B cell (primary cell): ENCODE data around the gene LMX1B. TPM values are rescaled to one million over a fixed set of nuclear protein-coding genes. Genes with fewer than 3 reads are reported as not detected.

Experiments used
- ATAC-seq: fragments of 200-7000 bp; cut with Tn5 transposase; one replicate; pipeline ENCODE4 v1.10.0; 2021; ENCODE audit warnings: low read depth, mild to moderate bottlenecking, moderate number of reproducible peaks, moderate library complexity
- CTCF ChIA-PET: fragments of 350-600 bp; sonication (Branson Sonifier 250); formaldehyde crosslinking; loops from one replicate; lab custom pipeline; 2021; ENCODE audit warnings: antibody characterized with exemption, inconsistent platforms; lab: Charles Lee
- POLR2A ChIA-PET: fragments of 350-600 bp; sonication (Branson Sonifier 250); formaldehyde crosslinking; loops from one replicate; lab custom pipeline; 2021; ENCODE audit warnings: antibody characterized with exemption; lab: Charles Lee
- DNase-seq: peaks from one replicate; pipeline ENCODE4 v3.0.0; 2013
- H2AFZ ChIP-seq: 2 replicates; pipeline ENCODE4 v1.6.1; 2012; ENCODE audit warnings: mild to moderate bottlenecking, low read depth, low read length; ENCODE audit not compliant: insufficient read depth, poor library complexity, severe bottlenecking
- H3K27ac ChIP-seq, 2 donors: 1 replicate in 1 of 2; 2 replicates in 1 of 2; pipeline ENCODE4 v1.5.1; 2012 to 2013; ENCODE audit warnings: low read length in 2 of 2, mild to moderate bottlenecking in 2 of 2, moderate library complexity in 1 of 2
- H3K27me3 ChIP-seq, 4 experiments: fragments of 200-600 bp in 1 of 4; sonication (generic) in 1 of 4; replicated peaks in 1 of 4; 1 replicate in 2 of 4; 2 replicates in 2 of 4; pipeline versions ENCODE4 v1.6.1 to v1.7.0; 2013 to 2016; ENCODE audit warnings: low read length in 3 of 4, mild to moderate bottlenecking in 2 of 4, mixed read lengths in 1 of 4, moderate library complexity in 1 of 4; ENCODE audit not compliant: insufficient read depth in 4 of 4, control insufficient read depth in 3 of 4; ENCODE audit errors: control extremely low read depth in 1 of 4
- H3K36me3 ChIP-seq, 2 experiments: replicated peaks in 1 of 2; 1 replicate in 1 of 2; 2 replicates in 1 of 2; pipeline versions ENCODE4 v1.6.1 to v1.7.1; 2013; ENCODE audit warnings: low read length in 1 of 2; ENCODE audit not compliant: insufficient read depth in 2 of 2, control insufficient read depth in 1 of 2; ENCODE audit errors: control extremely low read depth in 1 of 2, extremely low read depth in 1 of 2
- H3K4me1 ChIP-seq, 2 donors: fragments of 200-600 bp in 1 of 2; sonication (generic) in 1 of 2; 1 replicate in 1 of 2; 2 replicates in 1 of 2; pipeline versions ENCODE4 v1.5.1 to v1.6.1; 2013 to 2017; ENCODE audit warnings: low read length in 2 of 2; ENCODE audit not compliant: control insufficient read depth in 2 of 2, insufficient read depth in 2 of 2
- H3K4me2 ChIP-seq: replicated peaks from 2 replicates; pipeline ENCODE3; 2012; ENCODE audit warnings: mild to moderate bottlenecking, low read depth, low read length; ENCODE audit not compliant: poor library complexity, severe bottlenecking
- H3K4me3 ChIP-seq, 5 experiments: fragments of 200-600 bp in 1 of 5; sonication (generic) in 1 of 5; 1 replicate in 3 of 5; 2 replicates in 2 of 5; pipeline versions ENCODE4 v1.5.1 to v1.7.0; 2011 to 2016; ENCODE audit warnings: low read length in 4 of 5, mild to moderate bottlenecking in 4 of 5, low read depth in 2 of 5, control low read depth in 1 of 5, moderate library complexity in 1 of 5; ENCODE audit not compliant: insufficient read depth in 1 of 5; ENCODE audit errors: control extremely low read depth in 1 of 5, extremely low read depth in 1 of 5
- H3K79me2 ChIP-seq: fragments of 200-600 bp; sonication (generic); one replicate; pipeline ENCODE4 v1.6.0; 2016; ENCODE audit warnings: low read length; ENCODE audit not compliant: control insufficient read depth, insufficient read depth
- H3K9ac ChIP-seq: fragments of 200-600 bp; sonication (generic); 2 replicates; pipeline ENCODE4 v1.6.1; 2017; ENCODE audit warnings: mild to moderate bottlenecking, low read length, moderate library complexity
- H3K9me3 ChIP-seq, 3 donors: one replicate each; pipeline versions ENCODE4 v1.6.1 to v1.7.1; 2013; ENCODE audit warnings: low read length in 2 of 3; ENCODE audit not compliant: control insufficient read depth in 2 of 3, insufficient read depth in 1 of 3; ENCODE audit errors: control extremely low read depth in 1 of 3
- H4K20me1 ChIP-seq: 2 replicates; pipeline ENCODE4 v1.6.0; 2012; ENCODE audit warnings: mild to moderate bottlenecking, low read length; ENCODE audit not compliant: insufficient read depth, control insufficient read depth, poor library complexity, severe bottlenecking
- H3K27ac Mint-ChIP-seq: one replicate; pipeline ENCODE4 v1.8.0; 2021; ENCODE audit warnings: mixed read lengths
- H3K27me3 Mint-ChIP-seq: one replicate; pipeline ENCODE4 v1.8.0; 2021; ENCODE audit warnings: mixed read lengths
- H3K4me1 Mint-ChIP-seq: one replicate; pipeline ENCODE4 v1.8.0; 2021; ENCODE audit warnings: mixed read lengths
- H3K4me3 Mint-ChIP-seq: one replicate; pipeline ENCODE4 v1.8.0; 2021; ENCODE audit warnings: mixed read lengths
- H3K9me3 Mint-ChIP-seq: one replicate; pipeline ENCODE4 v1.8.0; 2022; ENCODE audit warnings: mixed read lengths; ENCODE audit not compliant: insufficient read depth
- EZH2 ChIP-seq: IDR thresholded peaks from 2 replicates; pipeline ENCODE4 v1.6.1; 2012; ENCODE audit warnings: borderline replicate concordance, low read depth, mild to moderate bottlenecking, moderate library complexity, low read length; ENCODE audit not compliant: insufficient read depth, poor library complexity, severe bottlenecking
- WGBS: methylation state at CpG from one replicate; pipeline ENCODE4 v1.1.5; 2013; ENCODE audit warnings: missing lambda C conversion rate; ENCODE audit not compliant: insufficient coverage; 5-methylcytosine and 5-hydroxymethylcytosine counted together
- intact Hi-C: fragments of 100-400 bp; cut with micrococcal nuclease; formaldehyde crosslinking; loops from one replicate; pipeline ENCODE4 v1.10.0; 2022
- polyA plus RNA-seq: library from polyadenylated mRNA; depleted of rRNA; stranded (reverse); fragments of >200 nt; gene quantifications from 2 replicates; pipeline ENCODE4 v1.2.3, GENCODE V29; 2012
- total RNA-seq, 2 donors: library from RNA; stranded (reverse); fragments of 120-200 nt in 1 of 2; gene quantifications; 1 replicate in 1 of 2; 2 replicates in 1 of 2; pipeline versions ENCODE4 v1.2.3 to v1.2.4, GENCODE V29; 2013 to 2022
- TF ChIP-seq, protein P1 (sequence below): fragments of 200-600 bp; IDR thresholded peaks from one replicate; pipeline ENCODE4 v1.8.0; 2022; ENCODE audit warnings: antibody characterized with exemption, mild to moderate bottlenecking

The LMX1B gene
- total and polyA plus RNA-seq, 2 donors (not counting 1 experiment from before 2014, with no cell fraction given): not detected

DNA sequence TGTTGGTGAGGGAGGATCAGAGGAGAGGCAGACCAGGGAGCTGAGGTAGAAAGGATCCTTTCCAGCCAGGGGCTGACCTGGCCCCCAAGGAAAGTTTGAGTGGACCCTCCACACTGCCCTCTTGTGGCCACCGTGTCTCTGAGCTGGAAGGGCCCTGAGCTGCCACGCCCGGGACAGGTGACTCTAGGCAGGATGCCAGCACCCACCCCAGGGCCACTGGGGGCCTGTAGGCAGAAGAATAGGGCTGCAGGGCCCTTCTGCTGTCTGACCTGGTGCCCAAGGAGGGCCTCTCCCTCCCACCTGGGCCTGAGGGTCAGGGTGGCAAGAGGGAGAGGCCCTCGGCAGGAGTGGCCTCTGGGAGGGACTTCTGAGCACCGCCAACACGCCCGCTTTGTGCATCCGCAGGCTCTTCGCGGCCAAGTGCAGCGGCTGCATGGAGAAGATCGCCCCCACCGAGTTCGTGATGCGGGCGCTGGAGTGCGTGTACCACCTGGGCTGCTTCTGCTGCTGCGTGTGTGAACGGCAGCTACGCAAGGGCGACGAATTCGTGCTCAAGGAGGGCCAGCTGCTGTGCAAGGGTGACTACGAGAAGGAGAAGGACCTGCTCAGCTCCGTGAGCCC, 76.8 kb downstream of the LMX1B start:
- intact Hi-C loops: loop anchor here (1.0 kb wide), 1 partner anchor 79 kb away; no protein-coding TSS in a partner anchor
- peaks cover 30% of the 10 kb centered on the region for H3K27me3 Mint-ChIP-seq
- H3K27me3 ChIP-seq: peaks cover 0 to 46% (median 2%) of the 10 kb centered on the region in 4 experiments
- H3K27ac ChIP-seq: no peak overlapping the region
- H3K4me3 Mint-ChIP-seq: no peak overlapping the region
- no peaks in the 10 kb centered on the region for H3K9me3 ChIP-seq
- H3K9ac ChIP-seq: no peak overlapping the region
- H3K4me1 ChIP-seq: no peaks in the 10 kb centered on the region
- ChIA-PET POLR2A (no interaction called here), CTCF (interaction anchor here (0.7 to 2.7 kb wide), 20 partner anchors 9 to 192 kb away, joined by 3 to 15 read pairs (median 4); no protein-coding TSS in a partner anchor)
- no peaks in the 10 kb centered on the region for H4K20me1 ChIP-seq
- no peaks in the 10 kb centered on the region for H3K79me2 ChIP-seq
- WGBS: 63% methylated on average over 25 of the region's 25 CpGs
- peak; percentile 60 for ATAC-seq
- no peak overlapping the region for H3K27ac Mint-ChIP-seq
- H2AFZ ChIP-seq: no peak overlapping the region
- no peaks in the 10 kb centered on the region for H3K36me3 ChIP-seq
- no peak overlapping the region for H3K4me3 ChIP-seq
- H3K4me2 ChIP-seq: no peak overlapping the region
- H3K4me1 Mint-ChIP-seq: no peaks in the 10 kb centered on the region
- DNase-seq: peak; percentile 61
- H3K9me3 Mint-ChIP-seq: no peaks in the 10 kb centered on the region
- TF ChIP-seq EZH2: no peak
- TF ChIP-seq, protein P1, sequence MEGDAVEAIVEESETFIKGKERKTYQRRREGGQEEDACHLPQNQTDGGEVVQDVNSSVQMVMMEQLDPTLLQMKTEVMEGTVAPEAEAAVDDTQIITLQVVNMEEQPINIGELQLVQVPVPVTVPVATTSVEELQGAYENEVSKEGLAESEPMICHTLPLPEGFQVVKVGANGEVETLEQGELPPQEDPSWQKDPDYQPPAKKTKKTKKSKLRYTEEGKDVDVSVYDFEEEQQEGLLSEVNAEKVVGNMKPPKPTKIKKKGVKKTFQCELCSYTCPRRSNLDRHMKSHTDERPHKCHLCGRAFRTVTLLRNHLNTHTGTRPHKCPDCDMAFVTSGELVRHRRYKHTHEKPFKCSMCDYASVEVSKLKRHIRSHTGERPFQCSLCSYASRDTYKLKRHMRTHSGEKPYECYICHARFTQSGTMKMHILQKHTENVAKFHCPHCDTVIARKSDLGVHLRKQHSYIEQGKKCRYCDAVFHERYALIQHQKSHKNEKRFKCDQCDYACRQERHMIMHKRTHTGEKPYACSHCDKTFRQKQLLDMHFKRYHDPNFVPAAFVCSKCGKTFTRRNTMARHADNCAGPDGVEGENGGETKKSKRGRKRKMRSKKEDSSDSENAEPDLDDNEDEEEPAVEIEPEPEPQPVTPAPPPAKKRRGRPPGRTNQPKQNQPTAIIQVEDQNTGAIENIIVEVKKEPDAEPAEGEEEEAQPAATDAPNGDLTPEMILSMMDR: peak; percentile 73

DNA sequence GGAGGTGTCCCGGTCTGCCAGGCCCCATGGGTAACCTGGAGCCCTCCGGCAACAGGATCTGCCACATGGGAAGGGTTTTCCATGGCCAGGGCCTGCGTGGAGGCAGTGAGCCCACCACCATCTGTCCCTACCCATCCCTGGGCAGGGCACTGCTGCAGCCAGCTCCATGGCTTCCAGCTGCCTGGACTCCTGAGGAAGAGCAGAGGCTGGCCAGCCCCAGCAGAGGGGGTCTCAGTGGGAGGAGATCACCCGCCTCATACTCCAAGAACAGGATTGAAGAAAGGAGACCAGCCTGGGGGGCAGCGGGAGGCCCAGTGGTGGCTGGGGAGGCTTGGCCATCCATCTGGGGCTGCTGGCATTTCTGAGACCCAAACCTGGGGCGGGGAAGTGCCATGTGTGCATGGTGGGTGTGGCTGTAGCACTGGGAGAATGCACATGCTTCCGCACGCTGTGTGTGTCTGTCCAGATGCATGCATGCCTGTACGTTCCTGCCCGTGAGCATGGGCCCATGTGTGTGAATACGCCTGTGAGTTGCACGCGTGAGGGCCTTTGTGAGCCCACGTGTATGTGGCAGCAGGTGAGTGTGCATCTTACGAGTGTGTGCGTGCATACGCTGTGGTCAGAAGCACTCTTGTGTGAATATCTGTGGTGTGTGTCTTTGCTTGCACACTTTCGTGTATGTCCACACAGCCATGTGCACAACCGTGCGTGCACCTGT, 78.5 kb downstream of the LMX1B start:
- H3K9ac ChIP-seq: no peak overlapping the region
- DNase-seq (no peak), ATAC-seq (no peak)
- no peaks in the 10 kb centered on the region for H4K20me1 ChIP-seq
- no peaks in the 10 kb centered on the region for H3K79me2 ChIP-seq
- H3K27me3 ChIP-seq: peaks cover 0 to 37% (median 2%) of the 10 kb centered on the region in 4 experiments
- H3K4me1 ChIP-seq: no peaks in the 10 kb centered on the region
- Mint-ChIP-seq H3K27me3 (peaks cover 22% of the 10 kb centered on the region), H3K27ac (no peak overlapping the region), H3K4me3 (no peak overlapping the region), H3K4me1 (no peaks in the 10 kb centered on the region), H3K9me3 (no peaks in the 10 kb centered on the region)
- intact Hi-C loops: no loop called here
- H3K4me3 ChIP-seq: no peak overlapping the region
- ChIA-PET CTCF (interaction anchor here (0.6 to 2.7 kb wide), 3 partner anchors 14 to 134 kb away, joined by 3 to 15 read pairs (median 3); no protein-coding TSS in a partner anchor), POLR2A (no interaction called here)
- 86% methylated on average over 20 of the region's 20 CpGs for WGBS
- no peaks in the 10 kb centered on the region for H3K36me3 ChIP-seq
- H3K4me2 ChIP-seq: no peak overlapping the region
- no peak for TF ChIP-seq EZH2
- TF ChIP-seq, protein P1: no peak
- H3K27ac ChIP-seq: no peak overlapping the region
- no peaks in the 10 kb centered on the region for H3K9me3 ChIP-seq
- no peak overlapping the region for H2AFZ ChIP-seq
